Retinal pigment epithelial cell (primary cell): ENCODE measurements around the gene NDUFB11.
"Not testable (repeated sequence)": the region's sequence is repeated elsewhere in the genome, so short reads cannot be mapped to it uniquely, and the experiment has no call there.

Experiments used
- DNase-seq: peaks from one replicate; pipeline ENCODE4 v3.0.0-alpha.2; 2010; ENCODE audit warnings: low read depth
- H3K4me3 ChIP-seq: 2 replicates; pipeline ENCODE4 v1.5.1; 2011; ENCODE audit warnings: mild to moderate bottlenecking, low read length, control low read depth, moderate library complexity
- TF ChIP-seq, protein P1 (sequence below): conservative IDR thresholded peaks from 2 replicates; pipeline ENCODE4 v1.5.1; 2011; ENCODE audit warnings: low read depth, low read length, control low read depth, inconsistent platforms

NDUFB11 gene

DNA sequence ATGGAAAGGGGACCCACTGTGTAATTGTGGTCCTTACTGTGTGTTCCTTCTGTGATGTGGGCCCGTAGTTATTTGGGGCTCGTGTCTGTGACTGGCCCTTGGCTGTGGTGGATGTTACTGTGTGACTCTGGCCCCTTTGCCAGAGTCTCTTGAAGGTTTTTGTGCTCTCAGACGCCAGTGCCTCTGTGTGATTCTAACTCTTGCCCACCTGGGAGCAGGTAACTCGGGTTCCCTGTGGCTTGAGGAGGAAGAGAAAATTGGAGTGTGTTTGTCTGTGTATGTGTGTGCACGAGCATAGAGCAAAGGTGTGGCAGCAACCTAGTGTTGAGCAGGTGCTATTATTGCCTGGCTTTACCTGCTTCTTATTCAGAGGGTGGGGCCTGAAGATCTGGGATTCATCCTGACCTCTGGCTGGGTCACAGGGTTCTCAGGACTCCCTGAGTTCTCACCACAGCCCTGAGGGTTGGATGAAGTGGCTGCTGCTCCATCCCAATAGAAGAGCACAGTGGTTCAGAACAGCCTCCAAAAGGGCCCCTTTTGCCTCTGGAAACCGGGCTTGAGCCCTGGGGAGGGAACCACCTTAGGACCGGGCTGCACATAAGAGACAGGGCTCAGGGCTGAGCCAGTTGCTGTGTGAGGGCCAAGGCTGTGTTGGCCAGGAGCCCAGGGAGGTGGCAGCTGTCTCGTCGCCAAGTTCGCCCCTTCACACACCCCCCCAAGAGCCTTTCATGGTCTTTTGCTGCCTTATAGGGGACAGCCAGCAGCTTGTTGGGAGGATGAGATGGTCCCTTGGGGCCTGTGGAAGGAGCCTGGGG is 1.8 kb upstream of the NDUFB11 start:
- TF ChIP-seq, protein P1, sequence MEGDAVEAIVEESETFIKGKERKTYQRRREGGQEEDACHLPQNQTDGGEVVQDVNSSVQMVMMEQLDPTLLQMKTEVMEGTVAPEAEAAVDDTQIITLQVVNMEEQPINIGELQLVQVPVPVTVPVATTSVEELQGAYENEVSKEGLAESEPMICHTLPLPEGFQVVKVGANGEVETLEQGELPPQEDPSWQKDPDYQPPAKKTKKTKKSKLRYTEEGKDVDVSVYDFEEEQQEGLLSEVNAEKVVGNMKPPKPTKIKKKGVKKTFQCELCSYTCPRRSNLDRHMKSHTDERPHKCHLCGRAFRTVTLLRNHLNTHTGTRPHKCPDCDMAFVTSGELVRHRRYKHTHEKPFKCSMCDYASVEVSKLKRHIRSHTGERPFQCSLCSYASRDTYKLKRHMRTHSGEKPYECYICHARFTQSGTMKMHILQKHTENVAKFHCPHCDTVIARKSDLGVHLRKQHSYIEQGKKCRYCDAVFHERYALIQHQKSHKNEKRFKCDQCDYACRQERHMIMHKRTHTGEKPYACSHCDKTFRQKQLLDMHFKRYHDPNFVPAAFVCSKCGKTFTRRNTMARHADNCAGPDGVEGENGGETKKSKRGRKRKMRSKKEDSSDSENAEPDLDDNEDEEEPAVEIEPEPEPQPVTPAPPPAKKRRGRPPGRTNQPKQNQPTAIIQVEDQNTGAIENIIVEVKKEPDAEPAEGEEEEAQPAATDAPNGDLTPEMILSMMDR: no peak
- peak overlapping the region; percentile 87 for H3K4me3 ChIP-seq

DNA sequence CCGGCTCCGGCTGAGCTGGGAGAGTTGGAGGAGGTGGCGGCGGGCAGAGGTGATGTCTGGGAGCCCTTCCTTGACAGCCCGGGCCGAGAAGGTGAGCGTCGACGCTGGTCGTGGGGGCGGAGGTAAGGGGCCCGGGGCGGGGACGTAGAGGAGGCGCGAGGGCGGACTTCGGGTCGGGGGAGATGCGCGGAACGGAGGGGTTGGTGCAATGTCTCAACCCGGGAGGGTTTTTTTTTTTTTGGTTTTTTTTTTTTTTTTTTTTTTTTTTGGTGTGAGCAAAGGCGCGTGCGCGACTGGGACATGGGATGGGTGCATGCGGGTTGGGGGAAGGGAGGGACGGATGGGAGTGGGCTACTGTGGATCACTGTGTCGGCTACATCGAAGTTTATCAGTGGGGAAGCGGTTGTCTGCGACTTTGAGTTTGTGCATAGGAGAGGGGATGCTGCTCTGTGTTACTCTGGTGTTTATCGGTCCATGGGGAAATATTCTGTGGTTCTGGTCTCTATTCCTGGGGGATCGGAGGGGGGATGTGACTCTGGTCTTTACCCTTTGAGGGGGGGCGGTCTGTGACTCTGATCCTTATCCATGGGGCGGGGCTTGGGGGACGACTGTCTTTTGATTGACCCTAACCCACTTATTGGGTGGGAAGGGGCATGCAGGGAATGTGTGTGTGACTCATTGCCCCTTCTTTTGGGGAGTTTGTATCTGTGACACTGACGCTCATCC is 1.1 kb upstream of the NDUFB11 start:
- peak overlapping the region; percentile 87 for H3K4me3 ChIP-seq
- DNase-seq: no peak
- TF ChIP-seq, protein P1: no peak

More for the DNA sequence above, 1.8 kb upstream of the NDUFB11 start:
- DNase-seq: no peak

DNA sequence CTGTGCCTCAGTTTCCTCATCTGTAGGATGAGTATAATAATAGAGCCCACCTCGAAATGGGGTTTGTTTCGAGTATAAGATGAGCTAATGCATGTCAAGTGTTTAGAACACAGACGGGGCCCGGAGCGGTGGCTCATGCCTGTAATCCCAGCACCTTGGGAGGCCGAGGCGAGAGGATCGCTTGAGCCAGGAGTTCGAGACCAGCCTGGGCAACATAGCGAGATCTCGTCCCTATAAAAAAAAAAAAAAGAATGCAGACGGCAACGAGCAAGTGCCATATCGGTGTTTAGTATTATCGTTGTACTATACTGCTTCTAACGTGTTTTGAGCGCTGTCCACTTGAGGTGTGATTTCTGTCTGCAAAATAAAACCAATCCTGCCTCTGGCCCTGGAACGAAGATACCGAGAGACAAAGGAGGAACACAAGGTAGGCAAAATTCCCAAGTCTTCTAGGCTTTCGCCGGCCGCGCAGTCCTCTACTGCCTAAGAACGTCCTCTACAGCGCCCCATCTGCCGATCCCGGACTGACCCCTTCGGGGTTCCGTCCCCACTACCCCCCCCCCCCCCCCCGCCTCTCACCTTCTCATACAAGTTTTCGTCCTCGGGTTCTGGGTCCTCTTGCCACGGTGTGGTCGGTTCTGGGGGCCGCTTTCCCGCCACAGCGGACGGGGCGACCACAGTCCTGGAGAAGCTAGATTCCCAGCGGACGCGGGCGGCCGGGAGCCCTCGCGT is 442 bp downstream of the NDUFB11 start:
- DNase-seq: no peak
- peak overlapping the region; percentile 87 for H3K4me3 ChIP-seq
- TF ChIP-seq, protein P1: no peak

DNA sequence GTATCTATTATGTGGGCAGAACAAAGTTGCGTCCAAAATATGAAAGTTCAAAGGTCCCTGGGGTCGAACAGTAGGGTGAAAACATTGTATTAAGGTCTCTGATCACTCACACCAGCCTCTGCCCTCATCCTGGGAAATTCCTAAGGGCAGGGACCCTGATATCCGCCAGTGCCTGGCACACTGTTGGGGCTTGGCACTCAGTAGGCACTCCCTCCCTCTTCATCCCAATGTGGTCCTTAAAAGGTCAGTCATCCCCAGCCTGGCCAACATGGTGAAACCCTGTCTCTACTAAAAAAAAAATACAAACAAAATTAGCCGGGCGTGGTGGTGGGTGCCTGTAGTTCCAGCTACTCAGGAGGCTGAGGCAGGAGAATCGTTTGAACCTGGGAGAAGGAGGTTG is 6.3 kb downstream of the NDUFB11 start:
- TF ChIP-seq, protein P1: no peak
- no peak for DNase-seq
- no peak overlapping the region for H3K4me3 ChIP-seq

DNA sequence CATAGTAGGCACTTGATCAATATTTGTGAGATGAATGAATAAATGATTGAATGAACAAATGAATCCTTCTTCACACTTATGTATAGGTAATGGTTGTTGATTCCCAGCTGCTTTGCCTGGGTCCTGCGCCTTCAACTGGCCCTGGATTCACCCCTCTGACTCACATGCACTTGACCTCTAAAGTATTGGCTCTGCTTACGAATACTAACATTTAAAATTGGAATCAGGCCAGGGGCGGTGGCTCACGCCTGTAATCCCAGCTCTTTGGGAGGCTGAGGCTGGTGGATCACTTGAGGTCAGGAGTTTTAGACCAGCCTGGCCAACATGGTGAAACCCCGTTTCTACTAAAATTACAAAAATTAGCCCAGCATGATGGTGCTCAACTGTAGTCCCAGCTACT is 8.9 kb downstream of the NDUFB11 start:
- DNase-seq: peak; percentile 55
- not testable (repeated sequence) for H3K4me3 ChIP-seq

DNA sequence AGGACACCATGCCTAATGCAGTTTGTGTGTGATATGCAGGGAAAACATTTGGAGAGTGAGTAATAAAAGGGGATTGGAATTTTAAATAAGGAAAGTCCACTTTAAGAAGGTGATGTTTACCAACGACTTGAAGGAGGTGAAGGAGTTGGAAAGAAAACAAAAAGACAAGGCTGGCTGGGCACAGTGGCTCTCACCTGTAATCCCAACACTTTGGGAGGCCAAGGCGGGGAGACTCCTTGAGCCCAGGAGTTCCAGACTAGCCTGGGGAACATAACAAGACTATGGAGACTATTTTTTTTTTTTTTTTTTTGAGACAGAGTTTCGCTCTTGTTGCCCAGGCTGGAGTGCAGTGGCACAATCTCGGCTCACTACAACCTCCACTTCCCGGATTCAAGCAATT is 11.0 kb downstream of the NDUFB11 start:
- TF ChIP-seq, protein P1: no peak
- no peak for DNase-seq

DNA sequence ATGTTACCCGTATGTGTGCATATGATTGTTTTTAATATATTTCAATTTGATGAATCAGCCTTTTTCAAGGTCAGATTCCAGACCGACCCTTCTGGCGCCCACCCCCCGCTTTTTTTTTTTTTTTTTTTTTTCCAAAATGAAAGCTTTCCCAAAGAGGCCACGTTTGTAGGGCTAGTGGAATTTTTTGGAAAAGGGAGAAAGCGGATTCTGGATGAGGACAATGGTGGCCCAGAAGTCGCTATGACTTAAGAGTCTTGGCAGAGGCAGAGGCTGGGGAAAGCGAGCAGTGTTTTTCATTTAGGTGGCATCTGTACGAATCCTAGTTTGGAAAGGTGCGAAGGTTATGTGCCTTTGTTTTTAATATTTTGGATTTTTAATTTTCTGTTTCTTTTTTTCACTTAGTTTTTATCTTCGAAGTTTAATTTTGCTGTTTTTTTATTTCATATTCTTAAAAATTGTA is 14.6 kb downstream of the NDUFB11 start:
- peak overlapping the region; percentile 80 for H3K4me3 ChIP-seq
- TF ChIP-seq, protein P1: no peak
- no peak for DNase-seq

More for the DNA sequence above, 11.0 kb downstream of the NDUFB11 start:
- no peak overlapping the region for H3K4me3 ChIP-seq
